HepG2 (cell line): Measurements from ENCODE around the gene ELP5.

Source experiments
- ZNF644 ChIP-seq: IDR thresholded peaks from 2 replicates; pipeline ENCODE4 v1.6.1; 2016; ENCODE audit warnings: low read depth
- ZNF660 ChIP-seq: sonication (generic); formaldehyde crosslinking; IDR thresholded peaks from 2 replicates; pipeline ENCODE4 v1.5.1; 2020; ENCODE audit warnings: mild to moderate bottlenecking, low read depth, missing genetic modification reagents, borderline replicate concordance

- TF ChIP-seq ZNF644 (CRISPR knock-in tag), result no peak
- no peak for TF ChIP-seq ZNF660 (CRISPR knock-in tag)
Measured at GRCh38 chr17:7295230-7296180, 43.5 kb downstream of the ELP5 start.
